C1 segment of cervical spinal cord (tissue), 14 donors: ENCODE measurements around the gene TRAP1.
A peak's percentile ranks its signal among the peaks of the same experiment; 100 is the strongest.
"Not testable (repeated sequence)": the region's sequence is repeated elsewhere in the genome, so short reads cannot be mapped to it uniquely, and the experiment has no call there.

Experiments
- DNase-seq, 14 donors: peaks; one replicate each; lab custom pipeline; 2025; lab: John Stamatoyannopoulos, UW

The TRAP1 gene

DNA sequence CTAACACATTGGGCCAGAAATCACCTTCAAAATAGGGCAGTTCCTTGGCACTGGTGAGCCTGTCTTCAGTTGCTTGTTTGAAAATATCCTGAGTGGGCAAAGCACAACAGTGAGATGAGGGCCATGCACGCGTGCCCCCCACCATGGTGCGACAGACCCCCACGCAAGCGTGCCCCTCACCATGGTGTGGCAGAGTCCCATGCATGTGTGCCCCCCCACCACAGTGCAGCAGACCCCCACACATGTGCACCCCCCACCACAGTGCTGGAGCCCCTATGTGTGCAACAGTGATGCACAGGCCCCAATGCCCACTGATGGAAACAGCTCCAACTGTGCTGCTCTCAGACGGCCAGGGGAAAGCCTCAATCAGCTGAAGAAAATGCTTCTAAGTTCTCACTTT, 18.8 kb upstream of the TRAP1 start:
- DNase-seq: no peak

DNA sequence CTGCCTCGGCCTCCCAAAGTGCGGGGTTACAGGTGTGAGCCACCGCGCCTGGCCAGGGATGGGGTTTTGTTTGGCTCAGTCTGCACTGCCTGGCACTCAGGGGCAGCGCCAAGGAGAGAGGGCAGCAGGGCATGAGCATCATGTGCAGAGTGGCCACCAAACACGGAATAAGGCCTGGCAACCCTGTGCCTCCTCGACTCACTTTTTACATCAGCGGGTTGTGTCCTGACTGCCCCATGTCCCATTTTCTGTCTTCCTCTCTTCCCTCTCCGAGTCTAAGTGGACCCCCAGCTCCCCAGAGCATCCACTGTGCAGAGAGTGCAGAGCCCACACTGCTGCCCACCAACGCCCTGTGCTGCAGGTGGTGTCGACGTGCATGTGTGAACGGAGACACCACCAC, 18.2 kb upstream of the TRAP1 start:
- no peak for DNase-seq

DNA sequence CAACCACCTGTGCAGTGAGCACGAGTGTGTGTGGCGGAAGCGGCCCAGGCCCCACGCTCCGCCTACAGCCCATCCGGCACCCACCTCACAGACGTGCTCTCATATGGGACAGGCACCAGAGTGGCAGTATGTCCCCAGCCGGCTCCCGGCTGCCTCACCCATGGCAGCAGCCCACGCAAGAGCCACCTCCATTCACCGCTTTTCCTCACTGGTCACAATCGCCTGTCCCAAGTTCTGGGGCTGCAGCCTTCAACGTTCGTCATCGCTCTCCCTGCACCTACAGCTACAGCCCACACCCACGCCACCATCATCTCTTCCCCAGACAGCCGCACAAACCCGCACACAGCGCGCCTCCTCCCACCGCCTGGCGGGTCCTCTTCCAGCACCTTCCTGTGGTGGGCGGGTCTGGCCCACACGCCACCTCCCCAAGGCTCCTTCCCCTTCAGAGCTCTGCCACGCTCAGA, 17.5 kb upstream of the TRAP1 start:
- DNase-seq: no peak

DNA sequence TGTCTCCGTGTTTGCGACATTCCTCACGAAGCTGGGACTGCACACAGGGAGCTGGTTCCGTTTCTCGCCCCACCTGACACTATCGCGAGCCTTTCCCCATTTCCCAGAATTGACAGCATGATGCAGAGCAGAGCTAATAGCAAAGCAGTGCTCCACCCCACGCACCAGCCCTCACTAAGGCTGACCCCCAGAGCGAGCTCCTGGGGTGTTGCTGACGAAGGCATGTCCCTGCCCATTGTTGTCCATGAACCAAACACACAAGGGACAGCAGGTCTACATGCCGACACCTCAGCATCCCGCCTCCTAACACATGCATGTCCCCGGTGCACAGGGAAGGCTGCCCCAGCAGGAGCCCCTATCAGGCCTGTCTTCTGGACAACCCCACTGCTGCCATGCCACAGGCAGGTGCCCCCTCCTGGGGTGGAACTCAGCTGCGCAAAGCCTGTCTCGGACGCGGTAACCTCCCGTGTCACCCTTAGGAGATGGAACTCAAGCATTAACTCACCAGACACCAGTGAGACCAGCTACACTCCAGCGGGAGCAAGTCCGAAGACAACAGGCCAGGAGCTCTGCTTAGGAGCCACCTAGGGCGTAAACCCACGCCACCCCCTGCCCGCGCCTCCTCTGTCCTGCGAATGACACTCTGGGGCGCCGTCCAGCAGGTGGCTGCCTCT, 16.9 kb upstream of the TRAP1 start:
- no peak for DNase-seq

- no peak for DNase-seq
These were observed 14.8 kb upstream of the TRAP1 start for GRCh38 chr16:3732171-3732570.

DNA sequence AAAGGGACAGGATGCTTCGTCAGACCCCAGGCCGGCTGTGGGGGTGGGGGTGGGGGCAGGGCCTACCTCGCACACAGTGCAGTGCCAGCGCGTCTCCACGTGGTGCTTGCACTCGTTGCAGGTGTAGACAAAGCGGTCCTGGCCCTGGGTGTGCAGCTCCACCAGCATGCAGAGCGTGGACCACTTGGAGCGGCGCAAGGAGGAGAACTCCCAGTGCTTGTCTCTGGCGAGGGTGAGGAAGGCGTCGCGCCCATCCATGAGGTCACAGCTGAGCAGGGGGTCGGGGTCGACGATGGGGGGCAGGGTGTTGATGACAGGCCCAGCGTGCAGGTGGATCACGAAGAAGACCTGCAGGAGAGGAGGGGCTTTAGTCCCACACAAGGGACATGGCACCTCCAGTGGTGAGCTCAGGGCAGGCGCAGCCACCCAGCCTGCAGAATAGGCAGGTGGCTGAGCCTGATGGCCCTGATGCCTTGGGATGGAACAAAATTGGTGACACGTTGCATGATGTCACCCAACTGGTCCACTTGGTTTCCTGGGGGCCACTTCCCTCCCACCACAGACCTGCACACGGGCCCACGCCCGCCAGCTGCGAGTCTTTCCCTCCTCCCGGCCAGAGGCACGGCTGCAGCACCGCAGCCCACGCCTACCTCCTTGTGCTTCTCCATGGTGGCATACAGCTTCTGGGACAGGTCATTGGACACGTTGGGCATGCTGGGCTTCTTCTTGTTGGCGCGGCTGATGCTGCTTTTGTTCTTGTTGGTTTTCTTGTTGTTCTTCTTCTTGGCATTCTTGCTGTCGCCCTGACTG, 14.0 kb upstream of the TRAP1 start:
- no peak for DNase-seq

GRCh38 chr16:3730161-3731125, 13.1 kb upstream of the TRAP1 start:
- no peak for DNase-seq

DNA sequence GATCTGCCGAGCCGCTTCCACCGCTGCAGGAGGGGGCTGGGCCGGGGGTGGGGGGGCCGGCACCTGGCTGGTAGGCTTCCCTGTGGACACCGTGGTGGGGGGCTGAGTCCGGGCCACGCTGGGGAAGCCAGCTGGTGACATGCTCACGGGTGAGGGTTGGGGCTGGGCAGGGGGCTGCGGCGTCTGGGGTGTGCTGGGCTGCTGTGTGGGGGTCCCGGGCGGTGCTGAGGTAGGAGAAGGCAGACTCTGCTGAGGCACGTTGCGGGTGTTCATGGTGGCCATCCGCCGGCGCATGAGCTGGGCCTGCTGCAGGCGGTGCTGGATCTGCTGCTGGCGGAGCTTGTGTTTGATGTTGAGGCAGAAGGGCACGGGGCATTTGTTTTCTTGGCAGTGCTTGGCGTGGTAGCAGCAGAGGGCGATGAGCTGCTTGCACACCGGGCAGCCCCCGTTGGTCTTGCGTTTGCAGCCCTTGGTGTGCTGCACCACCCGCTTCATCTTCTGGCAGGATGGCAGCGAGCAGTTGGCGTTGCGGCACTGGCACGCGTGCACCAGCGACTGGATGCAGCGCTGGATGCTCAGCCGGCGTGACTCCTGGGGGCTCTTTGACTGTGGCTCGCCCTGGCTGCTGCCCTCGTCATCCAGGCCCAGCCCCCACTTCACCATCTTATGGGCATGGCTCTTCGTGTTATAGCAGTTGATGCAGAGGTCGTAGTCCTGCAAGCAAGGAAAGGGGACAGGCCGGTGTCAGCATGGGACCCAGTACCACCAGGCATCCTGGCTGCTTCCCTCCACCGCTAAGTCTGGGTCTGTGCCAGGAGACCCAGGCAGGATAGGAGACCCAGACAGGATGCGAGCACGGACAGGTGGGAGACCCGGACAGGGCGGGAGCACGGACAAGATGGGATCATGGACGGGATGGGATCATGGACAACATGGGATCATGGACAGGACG, 12.1 kb upstream of the TRAP1 start:
- no peak for DNase-seq

DNA sequence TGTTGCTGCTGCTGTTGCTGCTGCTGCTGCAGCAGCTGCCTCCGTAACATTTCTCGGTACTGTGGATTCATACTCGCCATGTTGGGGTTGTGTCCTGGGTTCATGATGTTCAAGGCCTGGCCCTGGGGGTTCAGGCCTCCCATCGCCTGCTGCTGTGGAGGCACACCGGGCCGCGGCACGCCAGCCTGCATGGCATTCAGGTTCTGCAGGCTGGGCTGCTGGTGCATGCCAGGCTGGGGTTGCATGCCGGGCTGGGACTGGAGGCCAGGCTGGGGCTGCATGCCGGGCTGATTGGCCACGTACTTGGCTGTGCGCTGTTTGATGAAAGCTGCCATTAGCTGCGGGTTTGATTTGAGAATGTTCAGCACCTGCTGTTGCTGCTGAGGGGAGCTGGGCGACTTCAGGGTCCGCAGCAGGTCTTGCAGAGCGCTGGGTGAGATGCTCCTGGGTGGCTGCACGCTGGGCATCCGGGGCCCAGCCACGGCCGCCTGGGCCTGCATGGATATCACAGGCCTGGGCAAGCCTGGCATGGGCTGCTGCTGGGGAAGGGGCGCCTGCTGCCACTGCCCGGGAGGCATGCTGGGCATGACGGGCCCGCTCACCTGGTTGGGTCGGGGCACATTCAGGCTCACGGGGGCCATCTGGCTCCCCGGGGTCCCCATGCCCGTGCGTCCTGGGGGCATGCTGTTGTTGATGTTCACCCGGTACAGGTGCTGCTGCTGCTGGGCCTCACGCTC, 11.3 kb upstream of the TRAP1 start:
- DNase-seq: no peak

- no peak for DNase-seq
These were observed 10.6 kb upstream of the TRAP1 start for GRCh38 chr16:3727806-3728381.

DNA sequence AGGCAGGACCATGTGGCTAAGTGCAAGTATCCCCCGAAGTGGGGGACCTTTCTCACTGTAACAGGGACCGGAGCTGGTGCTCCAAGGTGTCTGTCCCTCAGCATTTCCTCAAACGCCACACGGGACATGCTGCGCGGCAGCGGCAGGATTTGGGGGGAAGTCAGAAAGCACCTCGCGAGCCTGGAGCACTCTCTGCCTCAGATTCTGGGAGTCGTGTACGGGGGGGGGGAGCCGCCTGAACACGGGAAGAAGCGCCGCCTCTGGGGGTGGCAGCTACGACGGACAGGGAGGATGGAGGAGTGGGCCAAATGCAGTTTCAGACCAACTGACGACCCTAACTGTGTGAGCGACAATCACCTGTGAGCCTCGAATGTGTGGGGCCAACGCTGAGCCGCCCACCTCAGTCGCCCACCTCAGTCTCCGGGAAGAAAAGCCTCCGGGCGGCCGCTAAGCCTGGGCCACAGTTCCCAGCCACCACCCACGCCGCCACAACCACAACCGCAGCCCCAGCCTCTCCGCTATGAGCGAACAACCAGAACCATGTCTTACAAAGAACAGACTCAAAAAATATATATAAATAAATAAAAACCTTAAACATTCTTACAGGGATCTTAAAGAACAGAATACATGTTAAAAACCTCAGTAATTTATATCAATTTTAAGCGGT, 8.8 kb upstream of the TRAP1 start:
- DNase-seq: no peak

- no peak for DNase-seq
These were observed 8.0 kb upstream of the TRAP1 start for GRCh38 chr16:3725276-3725675.

DNA sequence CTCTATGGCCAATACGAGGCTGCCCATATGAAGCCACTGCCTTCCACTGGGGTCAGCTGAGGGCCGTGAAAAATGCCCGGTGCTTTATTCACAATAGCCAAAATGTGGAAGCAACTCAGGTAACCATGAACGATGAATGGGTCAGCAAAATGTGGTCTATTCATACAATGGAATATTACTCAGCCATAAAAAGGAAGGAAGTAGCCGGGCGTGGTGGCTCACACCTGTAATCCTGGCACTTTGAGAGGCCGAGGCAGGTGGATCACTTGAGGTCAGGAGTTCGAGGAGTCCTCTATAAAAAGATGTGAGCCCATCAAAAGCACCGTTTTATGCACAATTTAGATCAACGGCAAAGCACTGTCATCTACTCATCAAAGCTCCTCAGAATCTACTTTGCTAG, 5.2 kb upstream of the TRAP1 start:
- DNase-seq: no peak

DNA sequence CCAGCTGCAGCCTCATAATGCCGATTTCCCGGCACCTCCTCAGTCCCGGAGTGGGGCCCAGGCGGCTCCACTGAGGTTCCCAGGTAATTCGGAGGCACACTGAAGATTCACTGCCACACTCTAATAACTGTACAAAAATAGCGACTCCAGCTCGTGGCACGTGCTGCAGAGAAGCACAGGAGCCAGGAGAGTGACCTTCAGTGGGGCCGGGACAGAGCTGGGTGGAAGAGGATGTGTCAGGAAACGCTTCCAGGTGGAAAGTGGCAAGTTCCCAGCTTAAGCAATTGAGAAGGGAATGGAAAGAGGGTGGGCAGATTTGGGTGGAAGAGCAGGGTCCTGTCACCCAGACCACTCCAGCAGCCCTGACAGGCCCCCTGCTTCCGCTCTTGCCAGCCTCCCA, 3.1 kb upstream of the TRAP1 start:
- no peak for DNase-seq

- DNase-seq: no peak
These were observed 1.3 kb upstream of the TRAP1 start for GRCh38 chr16:3718628-3719027.

DNA sequence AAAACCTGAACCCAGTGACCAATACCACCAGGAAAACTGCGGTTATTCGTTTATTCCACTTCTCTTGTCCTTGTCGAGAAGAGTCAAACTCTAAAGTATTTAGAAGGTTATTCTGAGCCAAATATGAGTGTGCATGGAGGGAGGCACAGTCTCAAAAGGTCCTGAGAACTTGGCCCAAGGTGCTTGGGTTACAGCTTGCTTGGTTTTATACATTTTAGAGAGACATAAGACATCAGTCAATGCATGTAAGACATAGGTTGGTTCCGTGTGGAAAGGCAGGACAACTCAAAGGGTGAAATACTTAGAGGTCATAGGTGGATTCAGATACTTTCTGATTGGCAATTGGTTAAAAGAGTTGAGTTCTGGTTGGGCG, 681 bp upstream of the TRAP1 start:
- DNase-seq: no peak

GRCh38 chr16:3716831-3717234, 491 bp downstream of the TRAP1 start:
- peak in 4 of 14 donors; percentile 14 to 43 (median 24) for DNase-seq

DNA sequence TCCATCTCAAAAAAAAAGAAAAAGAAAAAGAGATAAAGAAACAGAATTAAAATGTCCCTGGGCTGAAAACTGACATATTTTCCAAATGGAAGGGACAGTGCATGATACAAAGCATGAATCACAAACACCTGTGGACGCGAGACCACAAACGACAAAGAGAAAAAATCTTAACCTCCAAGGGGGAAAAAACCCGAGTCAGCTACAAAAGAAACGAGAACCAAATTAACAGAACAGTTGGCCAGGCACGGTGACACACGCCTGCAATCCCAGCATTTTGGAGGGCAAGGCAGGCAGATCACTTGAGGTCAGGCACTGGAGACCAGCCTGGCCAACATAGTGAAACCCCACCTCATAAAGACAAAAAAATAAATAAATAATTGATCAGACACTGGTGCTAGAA, 1.9 kb downstream of the TRAP1 start:
- no peak for DNase-seq

- DNase-seq: not testable (repeated sequence)
These were observed 2.9 kb downstream of the TRAP1 start for GRCh38 chr16:3714378-3714777.
